Stomach (tissue), 9 donors: Measurements from ENCODE around the gene CMTM7. TPM values are rescaled to one million over a fixed set of nuclear protein-coding genes. Genes with fewer than 3 reads are reported as not detected.

Source experiments
- DNase-seq, 2 donors: peaks; one replicate each; pipeline versions ENCODE4 v3.0.0 to v3.0.0-alpha.2; 2013 to 2019
- H3K27ac ChIP-seq, 5 donors: fragments of 200-600 bp in 4 of 5; sonication (generic) in 4 of 5; one replicate each; pipeline ENCODE4 v1.5.1; 2013 to 2019; ENCODE audit warnings: mild to moderate bottlenecking in 1 of 5, moderate library complexity in 1 of 5
- H3K27me3 ChIP-seq, 3 donors: fragments of 200-600 bp; sonication (generic); one replicate each; pipeline ENCODE4 v1.5.1; 2017 to 2019; ENCODE audit warnings: mixed run types in 1 of 3
- H3K36me3 ChIP-seq, 4 donors: fragments of 200-600 bp; sonication (generic); 1 replicate in 3 of 4; 2 replicates in 1 of 4; pipeline ENCODE4 v1.5.1; 2016 to 2019
- H3K4me1 ChIP-seq, 4 donors: fragments of 200-600 bp; sonication (generic); one replicate each; pipeline ENCODE4 v1.5.1; 2016 to 2019
- H3K4me3 ChIP-seq, 4 donors: fragments of 200-600 bp; sonication (generic) in 3 of 4; one replicate each; pipeline ENCODE4 v1.5.1; 2016 to 2019; ENCODE audit warnings: mild to moderate bottlenecking in 1 of 4
- H3K9me3 ChIP-seq, 4 donors: fragments of 200-600 bp; sonication (generic); one replicate each; pipeline ENCODE4 v1.5.1; 2016 to 2019
- EP300 ChIP-seq: sonication (generic); formaldehyde crosslinking; IDR thresholded peaks from one replicate; pipeline ENCODE4 v1.6.1; 2017; ENCODE audit warnings: antibody characterized with exemption
- POLR2A ChIP-seq, 4 donors: fragments of 450-650 bp; IDR thresholded peaks; one replicate each; pipeline ENCODE4 v1.6.1; 2016; ENCODE audit warnings: antibody characterized with exemption in 4 of 4, control low read depth in 2 of 4, mild to moderate bottlenecking in 1 of 4, moderate library complexity in 1 of 4
- POLR2AphosphoS5 ChIP-seq, 3 donors: sonication (generic); formaldehyde crosslinking; IDR thresholded peaks; one replicate each; pipeline ENCODE4 v1.6.1; 2016; ENCODE audit warnings: antibody characterized with exemption in 3 of 3
- WGBS, 5 donors: extraction: QIAGEN DNeasy Blood & Tissue Kit in 3 of 5; methylation state at CpG; one replicate each; pipeline versions ENCODE4 v1.1.5 to v1.1.7; 2013 to 2018; 5-methylcytosine and 5-hydroxymethylcytosine counted together
- intact Hi-C: fragments of 100-400 bp; cut with DNase I; formaldehyde crosslinking; loops from one replicate; pipeline ENCODE4 v1.15.1; 2023; ENCODE audit warnings: low total_unique reads
- polyA plus RNA-seq, 3 donors: library from polyadenylated mRNA; stranded (reverse); fragments of 200-250 nt; gene quantifications; one replicate each; pipeline ENCODE4 v1.2.3, GENCODE V29; 2013
- total RNA-seq, 5 donors: library from RNA; depleted of rRNA; stranded (reverse); fragments of >200 nt; gene quantifications; one replicate each; pipeline versions ENCODE4 v1.1.0 to v1.2.3, GENCODE V29; 2014 to 2016
- TF ChIP-seq, protein P1 (sequence below), 7 experiments: fragments of 450-650 bp in 4 of 7; fragments of 200-600 bp in 3 of 7; sonication (generic) in 3 of 7; IDR thresholded peaks; one replicate each; pipeline ENCODE4 v1.5.1; 2016 to 2019; ENCODE audit warnings: antibody characterized with exemption in 7 of 7, control low read depth in 2 of 7, mild to moderate bottlenecking in 1 of 7
- donor health status: healthy with polysubstance abuse.
- donor health status: Bipolar disorder and iron deficiency.
- donor health status: healthy.

The CMTM7 gene
- total and polyA plus RNA-seq, 8 donors = 3.1 to 54.9 (median 7.4) TPM; not detected in 1

DNA sequence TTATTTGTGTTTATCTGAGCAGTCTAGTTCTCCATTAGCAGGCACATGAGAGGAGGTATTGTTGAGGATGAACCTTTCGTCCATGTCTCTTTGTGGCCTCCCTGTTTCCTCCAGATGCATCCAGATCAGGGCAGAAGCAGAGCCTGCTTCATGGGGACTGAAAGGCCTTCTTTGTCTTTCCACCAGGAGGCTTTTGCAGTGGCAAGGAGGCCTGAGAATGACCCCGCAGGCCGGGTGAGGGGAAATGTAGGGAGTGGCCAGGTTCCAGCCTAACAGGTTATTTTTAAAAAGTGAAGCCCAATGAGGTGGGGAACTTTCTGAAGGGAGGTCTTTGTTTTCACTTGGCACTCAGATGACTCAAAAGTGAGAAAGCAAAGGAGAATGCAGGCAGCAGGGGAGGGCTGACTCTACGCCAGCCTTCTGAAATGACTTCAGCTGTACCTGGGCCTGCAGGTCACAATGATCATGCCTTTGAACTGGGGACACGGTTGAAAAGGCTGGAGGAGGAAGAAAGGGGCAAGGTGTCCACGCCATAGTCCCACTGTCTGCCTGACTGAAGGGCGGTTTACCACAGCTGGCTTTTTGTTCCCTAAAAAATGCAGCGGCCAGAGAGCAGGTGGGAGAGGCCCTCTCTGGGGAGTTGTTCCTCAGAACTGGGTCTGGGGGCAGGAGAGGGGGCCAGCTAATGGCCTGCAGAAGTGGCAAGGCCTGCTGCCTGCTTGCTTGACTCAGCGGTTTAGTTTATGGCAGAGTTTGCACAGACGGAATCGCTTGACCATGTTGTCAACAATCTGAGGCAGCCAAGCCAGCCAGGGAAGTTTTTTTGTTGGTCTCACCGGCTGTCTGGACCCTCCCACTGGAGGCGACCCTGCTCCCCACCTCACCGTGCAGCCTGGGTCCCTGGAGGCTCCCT, 28.7 kb downstream of the CMTM7 start:
- Histone ChIP-seq H3K9me3 (no peaks in the 10 kb centered on the region), H3K27me3 (no peaks in the 10 kb centered on the region), H3K4me3 (no peak overlapping the region), H3K4me1 (peaks cover 37 to 77% (median 57%) of the 10 kb centered on the region in 4 donors), H3K36me3 (no peaks in the 10 kb centered on the region), H3K27ac (peak overlapping the region; percentile 75 to 88 (median 79))
- intact Hi-C loops = no loop called here
- WGBS, 5 donors = 17 to 51% (median 33%) methylated on average over 14 of the region's 14 CpGs
- peak in 2 of 3 donors; percentile 55 for TF ChIP-seq POLR2AphosphoS5 (IDR thresholded peaks at IDR 0.05)
- no peak for TF ChIP-seq EP300
- TF ChIP-seq, protein P1, sequence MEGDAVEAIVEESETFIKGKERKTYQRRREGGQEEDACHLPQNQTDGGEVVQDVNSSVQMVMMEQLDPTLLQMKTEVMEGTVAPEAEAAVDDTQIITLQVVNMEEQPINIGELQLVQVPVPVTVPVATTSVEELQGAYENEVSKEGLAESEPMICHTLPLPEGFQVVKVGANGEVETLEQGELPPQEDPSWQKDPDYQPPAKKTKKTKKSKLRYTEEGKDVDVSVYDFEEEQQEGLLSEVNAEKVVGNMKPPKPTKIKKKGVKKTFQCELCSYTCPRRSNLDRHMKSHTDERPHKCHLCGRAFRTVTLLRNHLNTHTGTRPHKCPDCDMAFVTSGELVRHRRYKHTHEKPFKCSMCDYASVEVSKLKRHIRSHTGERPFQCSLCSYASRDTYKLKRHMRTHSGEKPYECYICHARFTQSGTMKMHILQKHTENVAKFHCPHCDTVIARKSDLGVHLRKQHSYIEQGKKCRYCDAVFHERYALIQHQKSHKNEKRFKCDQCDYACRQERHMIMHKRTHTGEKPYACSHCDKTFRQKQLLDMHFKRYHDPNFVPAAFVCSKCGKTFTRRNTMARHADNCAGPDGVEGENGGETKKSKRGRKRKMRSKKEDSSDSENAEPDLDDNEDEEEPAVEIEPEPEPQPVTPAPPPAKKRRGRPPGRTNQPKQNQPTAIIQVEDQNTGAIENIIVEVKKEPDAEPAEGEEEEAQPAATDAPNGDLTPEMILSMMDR (IDR thresholded peaks at IDR 0.05) = peak in 2 of 7 experiments; percentile 21 to 22
- peak; percentile 54 to 92 for DNase-seq

DNA sequence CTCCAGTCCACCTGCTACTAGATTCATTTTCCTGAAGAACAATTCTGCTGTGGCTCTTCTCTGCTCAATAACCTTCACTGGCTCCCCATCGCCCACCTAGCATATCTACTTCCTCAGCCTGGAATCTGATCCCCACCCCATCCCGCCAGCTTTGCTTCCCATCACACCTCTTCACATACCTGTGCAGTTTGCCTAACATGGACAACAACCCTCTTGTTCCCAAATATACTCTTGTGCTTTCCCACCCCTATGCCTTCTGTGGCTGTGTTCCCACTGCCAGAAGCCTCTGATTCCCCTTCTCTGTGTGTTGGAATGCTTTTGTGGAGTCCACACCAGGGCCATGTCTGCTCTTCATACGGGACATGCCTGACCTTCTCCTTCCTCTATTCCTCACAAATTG, 29.5 kb downstream of the CMTM7 start:
- 73 to 83% (median 78%) methylated on average over 3 of the region's 3 CpGs for WGBS, 5 donors
- H3K4me1 ChIP-seq = peaks cover 37 to 72% (median 57%) of the 10 kb centered on the region in 4 donors
- H3K9me3 ChIP-seq = no peaks in the 10 kb centered on the region
- H3K27me3 ChIP-seq = no peaks in the 10 kb centered on the region
- H3K27ac ChIP-seq = peak overlapping the region; percentile 75 to 88 (median 79)
- H3K4me3 ChIP-seq = no peak overlapping the region
- intact Hi-C loops = no loop called here
- TF ChIP-seq POLR2A (IDR thresholded peaks at IDR 0.05) (no peak), POLR2AphosphoS5 (IDR thresholded peaks at IDR 0.05) (no peak), EP300 (no peak)
- TF ChIP-seq, protein P1 (IDR thresholded peaks at IDR 0.05) = no peak
- H3K36me3 ChIP-seq = no peaks in the 10 kb centered on the region
- DNase-seq = no peak

DNA sequence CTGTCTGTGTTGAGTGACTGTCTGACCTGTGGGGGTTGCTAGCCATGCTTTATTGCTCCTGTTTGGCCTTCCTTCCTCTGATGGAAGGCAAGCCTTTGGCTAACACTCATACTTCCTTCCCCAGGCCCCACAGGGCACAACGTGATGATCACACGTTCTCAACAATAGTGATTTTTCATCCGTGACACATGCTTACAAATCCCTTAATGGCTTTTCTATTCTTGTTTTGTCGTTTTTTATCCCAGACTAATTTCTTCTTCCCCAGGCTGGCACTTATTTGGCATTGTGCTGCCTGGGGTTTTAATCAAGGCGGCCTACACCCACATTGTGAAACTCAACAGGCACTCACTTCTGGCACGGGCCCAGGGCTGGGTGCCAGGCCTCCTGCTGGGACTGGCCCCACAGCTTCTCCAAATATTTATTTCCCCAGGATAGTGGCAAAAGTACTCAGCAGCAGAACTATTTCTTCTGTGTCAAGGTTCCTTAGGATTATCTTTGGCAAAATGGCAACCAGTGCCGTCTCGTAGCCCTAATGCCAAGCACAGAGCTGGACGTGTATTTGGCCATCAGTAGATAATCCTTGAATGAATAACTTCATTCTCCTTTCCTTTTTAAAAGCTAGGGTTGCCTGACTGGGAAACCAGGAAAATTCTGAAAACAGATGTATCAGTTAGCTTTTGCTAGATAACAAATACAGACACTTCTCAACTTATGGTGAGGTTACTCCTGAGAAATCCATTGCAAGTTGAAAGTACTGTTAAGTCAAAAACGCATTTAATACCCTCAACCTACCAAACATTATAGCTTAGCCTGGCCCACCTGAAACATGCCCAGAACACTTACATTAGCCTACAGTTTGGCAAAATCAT, 30.6 kb downstream of the CMTM7 start:
- Histone ChIP-seq H3K27me3 (no peaks in the 10 kb centered on the region), H3K36me3 (no peaks in the 10 kb centered on the region), H3K27ac (peak overlapping the region; percentile 53 to 88 (median 79)), H3K4me3 (no peak overlapping the region), H3K4me1 (peaks cover 37 to 72% (median 57%) of the 10 kb centered on the region in 4 donors), H3K9me3 (no peaks in the 10 kb centered on the region)
- WGBS, 5 donors = 15 to 19% (median 17%) methylated on average over 10 of the region's 10 CpGs
- intact Hi-C loops = no loop called here
- TF ChIP-seq POLR2AphosphoS5 (IDR thresholded peaks at IDR 0.05) (peak; percentile 64 to 89 (median 79)), EP300 (no peak)
- peak; percentile 94 to 97 for DNase-seq

DNA sequence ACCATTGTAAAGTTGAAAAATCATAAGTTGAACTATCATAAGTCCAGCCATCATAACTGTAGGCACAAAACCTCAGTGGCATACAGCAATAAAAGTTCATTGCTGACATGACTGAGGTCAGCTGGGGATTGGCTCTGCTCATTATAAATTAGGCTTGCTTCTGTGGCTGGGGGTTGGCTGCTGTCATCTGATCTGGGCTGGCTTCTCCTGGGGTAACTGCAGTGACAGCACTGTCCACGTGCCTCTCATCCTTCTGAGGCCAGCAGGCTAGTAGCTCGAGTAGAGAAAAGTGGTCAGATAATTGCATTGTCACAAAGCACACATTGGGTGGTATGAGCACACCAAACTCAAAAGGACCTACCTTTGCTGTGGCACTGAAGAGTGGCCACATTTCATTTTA, 31.3 kb downstream of the CMTM7 start:
- intact Hi-C loops = no loop called here
- no peaks in the 10 kb centered on the region for H3K36me3 ChIP-seq
- DNase-seq = no peak
- TF ChIP-seq, protein P1 (IDR thresholded peaks at IDR 0.05) = no peak
- TF ChIP-seq EP300 (no peak), POLR2A (IDR thresholded peaks at IDR 0.05) (no peak), POLR2AphosphoS5 (IDR thresholded peaks at IDR 0.05) (no peak)
- H3K27ac ChIP-seq = peak overlapping the region in 4 of 5 donors; percentile 75 to 88 (median 82)
- peaks cover 37 to 69% (median 54%) of the 10 kb centered on the region in 4 donors for H3K4me1 ChIP-seq
- no peaks in the 10 kb centered on the region for H3K9me3 ChIP-seq
- H3K4me3 ChIP-seq = no peak overlapping the region
- no peaks in the 10 kb centered on the region for H3K27me3 ChIP-seq
- WGBS, 5 donors = 74 to 88% (median 81%) methylated on average over 2 of the region's 2 CpGs
